Subcutaneous adipose tissue (tissue), 4 donors: ENCODE results near the gene C5. TPM values are rescaled to one million over a fixed set of nuclear protein-coding genes. Genes with fewer than 3 reads are reported as not detected.

Experiments used
- total RNA-seq, 4 donors: library from RNA; depleted of rRNA; stranded (reverse); fragments of >200 nt; gene quantifications; one replicate each; pipeline ENCODE4 v1.1.0, GENCODE V29; 2016
- TF ChIP-seq, protein P1 (sequence below): fragments of 450-650 bp; IDR thresholded peaks from one replicate; pipeline ENCODE4 v1.5.1; 2016; ENCODE audit warnings: low read depth, mild to moderate bottlenecking, control low read depth, antibody characterized with exemption, moderate library complexity

C5 gene
- total RNA-seq, 4 donors from 2014 or later, result 13.6 to 23.7 (median 16.5) TPM

DNA sequence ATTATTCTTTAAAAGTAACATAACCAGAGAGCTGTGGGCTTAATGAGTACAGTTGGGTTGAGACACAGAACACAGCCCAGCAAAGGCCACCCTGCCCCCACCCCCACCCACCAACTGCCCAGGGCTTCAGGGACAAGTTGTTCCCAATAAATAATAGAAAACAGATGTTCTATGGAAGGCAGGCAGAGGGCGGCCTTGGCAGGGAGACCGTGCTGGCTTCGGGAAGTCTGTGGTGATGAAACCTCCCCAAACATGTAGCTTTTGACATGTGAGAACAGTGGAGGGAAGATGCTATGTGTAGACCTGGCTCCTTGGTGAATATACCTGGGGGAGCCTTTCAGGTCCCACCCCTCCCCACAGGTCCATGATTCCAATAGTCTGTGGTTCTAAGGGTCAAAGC is 133.5 kb downstream of the C5 start:
- TF ChIP-seq, protein P1, sequence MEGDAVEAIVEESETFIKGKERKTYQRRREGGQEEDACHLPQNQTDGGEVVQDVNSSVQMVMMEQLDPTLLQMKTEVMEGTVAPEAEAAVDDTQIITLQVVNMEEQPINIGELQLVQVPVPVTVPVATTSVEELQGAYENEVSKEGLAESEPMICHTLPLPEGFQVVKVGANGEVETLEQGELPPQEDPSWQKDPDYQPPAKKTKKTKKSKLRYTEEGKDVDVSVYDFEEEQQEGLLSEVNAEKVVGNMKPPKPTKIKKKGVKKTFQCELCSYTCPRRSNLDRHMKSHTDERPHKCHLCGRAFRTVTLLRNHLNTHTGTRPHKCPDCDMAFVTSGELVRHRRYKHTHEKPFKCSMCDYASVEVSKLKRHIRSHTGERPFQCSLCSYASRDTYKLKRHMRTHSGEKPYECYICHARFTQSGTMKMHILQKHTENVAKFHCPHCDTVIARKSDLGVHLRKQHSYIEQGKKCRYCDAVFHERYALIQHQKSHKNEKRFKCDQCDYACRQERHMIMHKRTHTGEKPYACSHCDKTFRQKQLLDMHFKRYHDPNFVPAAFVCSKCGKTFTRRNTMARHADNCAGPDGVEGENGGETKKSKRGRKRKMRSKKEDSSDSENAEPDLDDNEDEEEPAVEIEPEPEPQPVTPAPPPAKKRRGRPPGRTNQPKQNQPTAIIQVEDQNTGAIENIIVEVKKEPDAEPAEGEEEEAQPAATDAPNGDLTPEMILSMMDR, result no peak

- TF ChIP-seq, protein P1, result no peak
Measured at GRCh38 chr9:120915854-120916470, 134.1 kb downstream of the C5 start.

DNA sequence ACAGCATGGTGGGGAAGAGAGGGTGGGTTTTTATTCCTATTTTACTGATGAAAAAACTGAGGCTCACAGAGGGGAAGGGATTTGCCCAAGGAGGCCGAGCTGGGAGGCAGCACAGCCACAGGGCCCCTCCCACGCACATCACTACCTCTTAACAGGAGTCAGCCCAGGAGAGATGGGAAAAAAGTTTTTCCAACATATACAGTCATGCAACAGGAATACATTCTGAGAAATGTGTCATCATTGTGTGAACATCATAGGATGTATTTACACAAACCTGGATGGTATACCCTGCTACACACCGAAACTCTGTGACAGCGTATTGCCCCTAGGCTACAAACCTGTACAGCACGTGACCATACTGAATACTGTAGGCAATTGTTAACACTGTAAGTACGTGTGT is 135.1 kb downstream of the C5 start:
- TF ChIP-seq, protein P1, result no peak

- TF ChIP-seq, protein P1, result no peak
Measured at GRCh38 chr9:120914396-120914795, 135.7 kb downstream of the C5 start.

GRCh38 chr9:120913647-120914264 is 136.3 kb downstream of the C5 start:
- TF ChIP-seq, protein P1, result no peak

DNA sequence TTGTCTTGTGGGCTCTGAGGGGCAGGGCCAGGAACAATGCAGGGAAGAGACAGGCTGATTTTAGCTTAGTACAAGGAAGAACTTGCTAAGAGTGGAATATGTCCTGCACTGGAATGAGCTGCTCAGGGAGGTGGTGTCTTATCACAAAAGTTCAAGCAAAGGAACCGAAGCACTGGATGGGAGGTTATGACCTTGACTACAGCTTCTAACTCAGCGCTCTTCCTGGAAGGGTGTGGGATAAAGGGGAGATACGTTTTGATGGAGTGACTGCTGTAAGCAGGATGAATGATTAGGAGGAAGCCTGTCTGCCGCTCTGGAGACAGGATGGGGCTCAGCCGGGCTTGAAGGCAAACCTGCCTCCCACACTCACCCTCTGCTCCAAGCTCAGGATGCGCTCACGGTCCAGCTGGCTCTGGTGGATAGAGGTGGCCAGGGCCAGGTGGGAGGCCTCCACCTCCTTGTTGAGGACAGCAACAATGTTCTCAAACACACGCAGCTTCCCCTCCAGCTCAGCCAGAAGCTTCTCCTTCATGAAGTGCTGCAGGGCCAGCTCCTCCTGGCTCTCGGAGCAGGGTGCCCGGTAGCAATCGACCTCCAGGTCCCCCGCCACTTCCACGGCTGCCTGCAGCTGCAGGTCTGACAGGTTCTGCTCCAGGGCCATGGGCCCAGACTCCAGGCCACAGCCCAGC is 137.0 kb downstream of the C5 start:
- TF ChIP-seq, protein P1, result no peak

DNA sequence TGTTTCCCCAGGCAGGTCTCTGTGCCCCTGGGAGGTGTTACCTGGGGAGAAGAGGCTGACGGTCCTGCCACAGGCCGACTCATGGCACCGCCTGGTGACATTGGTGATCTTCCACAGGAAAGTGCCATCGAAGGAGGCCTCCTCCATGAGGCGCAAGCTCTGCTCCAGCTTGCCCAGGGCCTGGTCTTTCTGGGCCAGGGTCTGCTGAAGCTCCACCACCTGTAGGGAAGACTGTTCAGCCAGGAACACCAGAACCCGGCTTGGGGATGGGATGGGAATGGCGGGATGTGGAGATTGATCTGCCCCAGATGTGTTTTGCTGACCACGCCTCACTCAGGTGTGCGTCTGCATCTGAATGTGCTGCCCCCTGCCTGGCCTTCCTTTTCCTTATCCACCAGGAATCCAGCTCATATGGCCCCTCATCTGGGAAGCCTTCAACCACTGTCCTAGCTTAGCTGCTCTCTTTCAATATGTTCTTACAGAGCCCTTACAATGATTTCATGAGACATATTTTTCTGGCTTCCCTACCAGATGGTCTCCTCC is 138.7 kb downstream of the C5 start:
- TF ChIP-seq, protein P1, result no peak
